Measurements from ENCODE around the gene SERPINE3.

Gene SERPINE3

DNA sequence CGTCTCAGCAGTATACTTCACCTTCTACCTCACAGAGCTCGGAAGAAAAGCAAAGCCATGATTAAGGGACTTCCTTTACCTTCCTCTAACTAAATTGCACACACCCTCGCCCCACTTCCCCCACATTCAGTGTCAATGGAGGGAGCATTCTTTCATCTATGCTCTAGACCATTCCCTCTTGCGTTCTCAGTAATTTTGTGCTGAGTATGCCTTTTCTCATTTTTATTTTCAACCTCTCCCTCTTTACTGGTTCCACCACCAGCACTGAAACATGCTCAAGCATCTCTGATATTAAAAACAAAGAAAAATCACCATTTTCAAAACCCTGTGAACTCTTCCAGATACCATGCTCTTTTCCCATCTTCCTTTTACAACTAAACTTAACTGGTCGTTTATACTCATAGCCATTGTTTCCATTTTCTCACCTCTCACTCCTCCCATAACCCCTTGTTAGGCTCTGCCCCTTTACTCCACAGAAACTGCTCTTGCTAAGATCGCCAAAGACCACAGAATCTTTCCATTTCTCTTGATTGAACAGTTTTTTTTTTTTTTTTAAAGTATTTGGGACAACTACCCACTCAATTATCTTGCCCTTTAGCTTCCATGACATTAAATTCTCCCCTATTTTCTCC lies 32.4 kb downstream of the SERPINE3 start:
- TF ChIP-seq, protein P1, sequence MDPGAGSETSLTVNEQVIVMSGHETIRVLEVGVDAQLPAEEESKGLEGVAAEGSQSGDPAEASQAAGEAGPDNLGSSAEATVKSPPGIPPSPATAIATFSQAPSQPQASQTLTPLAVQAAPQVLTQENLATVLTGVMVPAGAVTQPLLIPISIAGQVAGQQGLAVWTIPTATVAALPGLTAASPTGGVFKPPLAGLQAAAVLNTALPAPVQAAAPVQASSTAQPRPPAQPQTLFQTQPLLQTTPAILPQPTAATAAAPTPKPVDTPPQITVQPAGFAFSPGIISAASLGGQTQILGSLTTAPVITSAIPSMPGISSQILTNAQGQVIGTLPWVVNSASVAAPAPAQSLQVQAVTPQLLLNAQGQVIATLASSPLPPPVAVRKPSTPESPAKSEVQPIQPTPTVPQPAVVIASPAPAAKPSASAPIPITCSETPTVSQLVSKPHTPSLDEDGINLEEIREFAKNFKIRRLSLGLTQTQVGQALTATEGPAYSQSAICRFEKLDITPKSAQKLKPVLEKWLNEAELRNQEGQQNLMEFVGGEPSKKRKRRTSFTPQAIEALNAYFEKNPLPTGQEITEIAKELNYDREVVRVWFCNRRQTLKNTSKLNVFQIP (CRISPR knock-in tag; IDR thresholded peaks at IDR 0.05; ENCODE audit: borderline replicate concordance, low read depth), result no peak
- no peak for TF ChIP-seq ZNF8 (CRISPR knock-in tag; IDR thresholded peaks at IDR 0.05)
- no peak for TF ChIP-seq GLIS3 (CRISPR knock-in tag; IDR thresholded peaks at IDR 0.05)
- TF ChIP-seq ISL1 (CRISPR knock-in tag; IDR thresholded peaks at IDR 0.05), result no peak
- no peak for TF ChIP-seq BACH2 (CRISPR knock-in tag; IDR thresholded peaks at IDR 0.05; ENCODE audit: borderline replicate concordance)
- no peak for TF ChIP-seq SNAI2 (CRISPR knock-in tag; IDR thresholded peaks at IDR 0.05)
- TF ChIP-seq TCF4 (CRISPR knock-in tag; IDR thresholded peaks at IDR 0.05; ENCODE audit: borderline replicate concordance), result no peak
- no peak for TF ChIP-seq PATZ1 (CRISPR knock-in tag; IDR thresholded peaks at IDR 0.05; ENCODE audit: borderline replicate concordance)
- TF ChIP-seq ZFP30 (CRISPR knock-in tag; IDR thresholded peaks at IDR 0.05), result no peak
- TF ChIP-seq TSHZ2 (CRISPR knock-in tag; IDR thresholded peaks at IDR 0.05), result no peak
- TF ChIP-seq TOX (CRISPR knock-in tag; IDR thresholded peaks at IDR 0.05; ENCODE audit: borderline replicate concordance), result no peak
- no peak for TF ChIP-seq CREB5 (CRISPR knock-in tag; IDR thresholded peaks at IDR 0.05; ENCODE audit: low read depth)
- TF ChIP-seq CSDC2 (CRISPR knock-in tag; IDR thresholded peaks at IDR 0.05), result no peak
- no peak for TF ChIP-seq ZC3H10 (CRISPR knock-in tag; IDR thresholded peaks at IDR 0.05)
- TF ChIP-seq PPARA (CRISPR knock-in tag; IDR thresholded peaks at IDR 0.05; ENCODE audit: borderline replicate concordance), result no peak
- TF ChIP-seq RARB (CRISPR knock-in tag; IDR thresholded peaks at IDR 0.05), result no peak
- TF ChIP-seq OSR1 (CRISPR knock-in tag; IDR thresholded peaks at IDR 0.05), result no peak
- TF ChIP-seq ZNF565 (CRISPR knock-in tag; conservative IDR thresholded peaks at IDR 0.05; ENCODE audit: low read depth), result no peak
- no peak for ATAC-seq

- TF ChIP-seq ZFP30 (CRISPR knock-in tag; IDR thresholded peaks at IDR 0.05), result no peak
- TF ChIP-seq ARNTL (CRISPR knock-in tag; IDR thresholded peaks at IDR 0.05; ENCODE audit: borderline replicate concordance, low read depth), result no peak
- TF ChIP-seq SNAI2 (CRISPR knock-in tag; IDR thresholded peaks at IDR 0.05), result no peak
- TF ChIP-seq ZFP3 (CRISPR knock-in tag; IDR thresholded peaks at IDR 0.05), result no peak
- TF ChIP-seq CREB5 (CRISPR knock-in tag; IDR thresholded peaks at IDR 0.05; ENCODE audit: low read depth), result no peak
- TF ChIP-seq GLIS3 (CRISPR knock-in tag; IDR thresholded peaks at IDR 0.05), result no peak
- no peak for TF ChIP-seq PATZ1 (CRISPR knock-in tag; IDR thresholded peaks at IDR 0.05; ENCODE audit: borderline replicate concordance)
- no peak for TF ChIP-seq ZC3H10 (CRISPR knock-in tag; IDR thresholded peaks at IDR 0.05)
- no peak for TF ChIP-seq OSR1 (CRISPR knock-in tag; IDR thresholded peaks at IDR 0.05)
Observed at GRCh38 chr13:51373451-51373850, 34.0 kb downstream of the SERPINE3 start.

More at GRCh38 chr13:51373451-51373850, 34.0 kb downstream of the SERPINE3 start:
- no peak for ATAC-seq

Measured in SK-N-SH treated with all-trans-retinoic acid at 6 μM for 48 hours (cell line).